SK-N-MC (cell line): ENCODE measurements around the gene MYRFL.

ENCODE experiments used
- EZH2 ChIP-seq: fragments of 200-600 bp; sonication (generic); IDR thresholded peaks from one replicate; pipeline ENCODE4 v1.6.1; 2017; ENCODE audit warnings: antibody characterized with exemption
- POLR2AphosphoS5 ChIP-seq: IDR thresholded peaks from 2 replicates; pipeline ENCODE4 v1.6.1; 2012; ENCODE audit warnings: mild to moderate bottlenecking, low read depth, low read length, borderline replicate concordance

- TF ChIP-seq EZH2 (no peak), POLR2AphosphoS5 (no peak)
Observed at GRCh38 chr12:69881771-69882170, 56.7 kb downstream of the MYRFL start.
